ENCODE results near the gene PTK6.

The PTK6 gene

GRCh38 chr20:63557481-63557891, 20.3 kb upstream of the PTK6 start:
- no peak for DNase-seq

GRCh38 chr20:63556873-63557478, 19.8 kb upstream of the PTK6 start:
- DNase-seq = no peak

- no peak for DNase-seq
These were observed 18.6 kb upstream of the PTK6 start for GRCh38 chr20:63555661-63556381.

DNA sequence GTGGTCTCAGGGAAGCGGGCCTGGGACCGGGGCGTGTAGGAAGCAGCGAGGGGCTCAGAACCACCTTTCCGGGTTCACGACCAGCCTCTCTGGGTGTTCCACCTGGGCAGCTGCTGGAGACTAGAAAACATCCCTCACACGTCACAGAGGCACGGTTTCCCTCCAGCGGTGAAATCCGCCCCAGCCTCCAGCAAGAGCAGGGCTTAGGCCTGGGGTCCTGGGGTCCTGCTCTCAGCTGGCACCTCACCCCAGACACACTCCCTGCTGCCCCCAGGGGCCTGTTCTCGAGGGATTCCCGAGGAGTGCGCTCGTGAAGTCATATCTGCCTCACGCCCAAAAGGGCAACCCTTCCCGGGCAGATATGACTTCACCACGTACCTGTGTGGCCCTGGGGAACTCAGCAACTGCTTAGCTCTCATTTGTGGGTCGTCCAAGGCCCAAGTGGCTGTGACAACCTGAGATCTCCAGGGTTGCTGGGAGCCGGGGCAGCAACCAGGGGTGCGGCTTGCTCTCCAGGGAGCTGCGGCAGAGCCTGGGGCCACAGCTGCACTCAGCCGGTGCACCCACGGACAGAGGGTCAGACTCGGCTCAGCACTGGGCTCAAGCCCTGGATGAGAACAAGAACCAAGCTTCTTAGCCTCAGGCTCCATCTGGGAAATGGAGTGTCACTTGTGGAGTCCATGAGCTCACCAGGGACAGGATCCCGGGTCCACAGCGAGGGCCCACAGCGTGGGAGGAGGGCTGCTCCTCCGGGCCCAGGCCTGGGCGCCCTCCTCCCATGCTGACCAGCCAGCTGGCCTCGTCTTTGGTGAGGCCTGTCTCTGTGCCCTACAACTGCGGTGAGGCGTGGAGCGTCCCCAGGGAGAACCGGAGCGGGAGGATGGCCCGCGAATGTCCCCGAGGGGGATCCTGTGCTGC, 17.4 kb upstream of the PTK6 start:
- no peak for DNase-seq

DNA sequence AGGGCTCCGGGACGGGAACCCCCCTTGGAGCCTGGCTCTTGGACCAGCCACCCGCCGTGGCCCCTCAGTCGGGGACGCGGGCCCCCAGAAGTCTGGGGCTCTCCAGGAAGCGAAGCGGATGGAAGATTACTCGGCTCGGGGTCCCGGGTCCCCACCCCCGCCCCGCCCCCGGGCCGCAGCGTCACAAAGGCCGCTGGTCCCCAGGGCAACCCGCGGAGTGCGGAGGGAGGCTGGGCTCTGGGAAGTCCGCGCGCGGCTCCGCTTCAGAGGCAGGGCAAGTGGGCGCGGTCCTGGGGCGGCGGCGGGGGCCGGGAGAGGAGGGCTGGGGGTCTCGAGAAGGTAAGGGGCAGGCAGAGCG, 16.7 kb upstream of the PTK6 start, which contains the start of gene FNDC11:
TSS of gene FNDC11 (plus strand) at position 227 of the 358 bp plus-strand sequence. CDS start 1,505 bp downstream, outside the sequence.
- no peak for DNase-seq

DNA sequence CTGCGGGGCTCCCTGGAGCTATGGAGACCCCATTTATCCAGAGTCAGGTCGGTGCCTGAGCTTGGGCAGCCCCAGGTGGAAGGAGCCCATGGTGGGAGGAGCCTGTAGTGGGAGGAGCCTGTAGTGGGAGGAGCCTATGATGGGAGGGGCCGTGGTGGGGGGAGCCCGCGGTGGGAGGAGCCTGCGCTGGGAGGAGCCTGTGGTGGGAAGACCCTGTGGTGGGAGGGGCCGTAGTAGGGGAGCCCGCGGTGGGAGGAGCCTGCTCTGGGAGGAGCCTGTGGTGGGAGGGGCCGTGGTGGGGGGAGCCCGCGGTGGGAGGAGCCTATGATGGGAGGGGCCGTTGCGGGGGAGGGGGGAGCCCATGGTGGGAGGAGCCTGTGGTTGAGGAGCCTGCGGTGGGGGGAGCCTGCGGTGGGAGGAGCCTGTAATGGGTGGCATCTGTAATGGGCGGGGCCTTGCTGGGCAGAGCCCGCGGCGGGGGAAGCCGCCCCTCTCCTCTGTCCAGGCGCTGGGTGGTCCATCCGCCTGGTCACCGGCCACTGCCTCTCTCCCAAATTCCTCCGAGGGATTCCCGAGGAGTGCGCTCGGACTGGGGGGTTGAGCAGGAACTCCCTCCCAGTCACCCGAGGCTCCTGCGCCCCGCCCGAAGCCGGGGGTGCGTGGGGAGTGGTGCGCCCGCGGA, 16.2 kb upstream of the PTK6 start:
- peak; percentile 75 for DNase-seq

DNA sequence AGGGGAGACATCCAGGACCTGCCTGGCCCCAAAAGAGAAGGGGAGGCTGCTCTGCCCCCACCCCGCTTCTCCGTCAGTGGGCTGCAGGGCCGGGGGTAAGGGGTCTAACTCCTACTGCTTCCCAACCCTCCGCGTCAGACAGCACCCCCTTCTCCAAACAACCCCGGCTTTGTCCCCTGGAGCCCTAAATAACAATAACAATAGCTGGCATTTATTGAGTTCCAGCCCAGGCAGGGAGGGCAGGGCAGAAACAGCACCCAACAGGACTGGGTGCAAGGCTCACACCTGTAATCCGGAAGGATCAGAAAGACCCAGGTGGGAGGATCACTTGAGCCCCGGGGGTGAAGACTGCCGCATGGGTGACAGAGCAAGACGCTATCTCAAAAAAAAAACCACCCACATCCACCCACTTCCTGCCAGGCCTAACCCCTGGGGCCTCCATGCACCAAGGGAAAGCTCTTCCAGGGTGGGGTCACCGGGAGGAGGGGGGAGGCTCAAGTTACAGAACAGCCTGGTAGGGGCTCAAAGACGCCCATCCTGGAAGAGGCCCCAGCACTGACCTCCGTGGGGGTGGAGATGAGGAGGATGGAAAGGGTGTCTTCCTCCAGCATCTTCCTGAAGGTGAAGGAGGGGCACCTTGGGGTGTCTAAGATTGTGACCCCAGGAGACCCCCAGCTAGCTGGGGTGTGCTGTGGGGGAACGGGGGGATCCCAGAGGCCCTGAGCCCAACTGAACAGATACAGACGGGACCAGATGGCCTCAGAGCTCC, 15.5 kb upstream of the PTK6 start:
- no peak for DNase-seq

GRCh38 chr20:63551068-63551467, 13.9 kb upstream of the PTK6 start:
- DNase-seq = no peak

- DNase-seq = no peak
These were observed 12.6 kb upstream of the PTK6 start for GRCh38 chr20:63549679-63550282.

DNA sequence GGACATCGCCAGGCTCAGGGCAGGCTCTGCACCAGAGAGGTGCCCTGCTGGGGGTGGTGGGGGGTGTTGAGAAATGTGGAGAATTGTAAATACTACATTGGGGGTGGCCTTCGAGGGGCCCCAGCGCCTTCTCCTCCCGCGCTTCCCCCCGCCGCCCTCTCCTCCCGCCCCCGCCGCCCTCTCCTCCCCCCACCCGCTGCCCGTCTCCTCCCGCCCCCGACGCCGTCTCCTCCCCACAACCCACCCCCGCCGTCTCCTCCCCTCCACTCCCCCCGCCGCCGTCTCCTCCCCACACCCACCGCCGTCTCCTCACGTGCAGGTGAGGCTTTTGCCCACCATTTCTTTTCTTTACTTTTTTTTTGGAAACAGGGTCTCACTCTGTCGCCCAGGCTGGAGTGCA, 11.8 kb upstream of the PTK6 start:
- no peak for DNase-seq

GRCh38 chr20:63548542-63548941, 11.4 kb upstream of the PTK6 start:
- DNase-seq = no peak

DNA sequence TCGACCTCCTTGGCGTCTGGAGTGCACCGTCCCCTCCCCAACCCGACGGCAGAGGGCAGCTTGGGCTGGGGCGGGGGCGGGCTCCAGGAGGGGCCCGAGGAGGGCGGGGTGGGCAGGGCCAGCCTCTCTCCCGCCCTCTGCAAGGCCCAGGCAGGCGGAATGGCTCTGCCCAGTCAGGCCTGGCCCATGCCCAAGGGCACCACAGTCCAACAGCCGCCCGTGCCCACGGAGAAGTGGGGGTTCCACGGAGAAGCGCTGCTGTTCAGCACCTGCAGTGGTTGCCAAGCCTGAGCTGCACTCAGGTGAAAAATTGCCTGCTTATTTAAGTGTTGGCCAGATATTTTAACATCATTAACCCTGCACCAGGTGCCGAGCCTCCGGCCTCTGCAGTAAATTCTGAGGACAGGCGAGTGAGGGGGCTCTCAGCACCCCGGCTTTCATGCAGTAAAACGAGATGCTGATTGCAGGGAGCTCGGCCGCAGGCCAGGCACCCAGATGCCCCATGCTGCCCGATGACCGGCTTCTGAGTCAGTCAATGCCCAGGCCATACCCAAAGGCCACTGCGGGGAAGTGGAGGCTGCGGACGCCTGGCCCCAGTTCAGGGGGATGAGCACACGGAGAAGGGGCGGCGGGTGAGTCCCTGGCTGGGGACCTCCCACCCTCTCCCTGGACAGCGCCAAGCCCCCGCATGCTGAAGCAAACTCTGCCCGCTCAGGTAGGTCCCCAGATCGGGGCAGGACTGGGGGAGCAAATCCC, 10.7 kb upstream of the PTK6 start, which contains the start of gene SRMS:
TSS of gene SRMS (minus strand) at position 25 of the 756 bp plus-strand sequence. CDS start 286 bp downstream, outside the sequence.
- no peak for DNase-seq

- DNase-seq = no peak
These were observed 10.0 kb upstream of the PTK6 start for GRCh38 chr20:63546956-63547724.

DNA sequence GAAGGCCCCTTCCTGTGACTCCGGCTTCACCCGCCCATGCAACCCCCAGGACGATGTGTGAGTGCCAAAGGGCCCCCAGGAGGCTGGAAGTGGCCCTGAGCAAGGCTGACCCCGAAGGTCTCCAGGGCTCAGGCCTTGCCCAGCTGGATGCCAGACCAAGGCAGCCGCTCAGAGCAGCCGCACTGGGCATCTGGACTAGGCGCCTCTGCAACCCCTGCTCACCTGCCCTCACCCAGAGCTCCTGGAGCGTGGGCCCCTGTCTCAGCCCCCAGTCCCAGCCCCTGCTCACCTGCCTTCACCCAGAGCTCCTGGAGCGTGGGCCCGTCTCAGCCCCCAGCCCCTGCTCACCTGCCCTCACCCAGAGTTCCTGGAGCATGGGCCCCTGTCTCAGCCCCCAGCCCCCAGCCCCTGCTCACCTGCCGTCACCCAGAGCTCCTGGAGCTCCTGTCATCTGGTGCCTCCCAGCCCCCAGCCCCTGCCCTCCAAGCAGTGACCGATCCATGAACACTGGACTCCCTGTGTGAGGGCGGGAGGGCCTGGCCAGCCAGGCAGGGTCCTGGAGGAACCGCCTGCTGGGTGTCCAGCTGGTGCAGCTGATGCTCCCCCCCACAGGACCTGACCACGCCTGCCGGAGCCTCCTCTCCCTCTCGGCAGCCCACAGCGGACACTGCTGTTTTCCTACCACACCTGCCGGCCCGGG, 9.2 kb upstream of the PTK6 start:
- DNase-seq = no peak

DNA sequence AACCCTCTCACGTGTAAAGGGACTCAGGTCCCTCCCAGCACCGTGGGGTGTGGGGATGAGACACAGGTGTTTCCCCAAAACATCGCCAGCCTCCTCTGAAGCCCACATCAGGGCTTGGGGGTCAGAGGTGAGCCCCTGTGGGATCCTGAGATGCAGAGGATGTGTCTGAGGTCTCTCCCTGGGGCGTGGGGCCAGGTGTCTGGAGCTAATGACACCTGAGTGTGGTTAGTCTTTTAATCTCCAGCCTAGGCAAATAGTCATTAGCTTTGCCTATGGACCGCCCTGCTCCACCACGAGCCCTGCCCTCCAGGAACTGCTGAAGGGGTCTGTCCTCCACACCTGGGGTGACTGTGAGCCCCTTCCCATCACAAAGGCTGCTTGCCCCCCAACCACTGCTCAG, 8.6 kb upstream of the PTK6 start:
- DNase-seq = no peak

DNA sequence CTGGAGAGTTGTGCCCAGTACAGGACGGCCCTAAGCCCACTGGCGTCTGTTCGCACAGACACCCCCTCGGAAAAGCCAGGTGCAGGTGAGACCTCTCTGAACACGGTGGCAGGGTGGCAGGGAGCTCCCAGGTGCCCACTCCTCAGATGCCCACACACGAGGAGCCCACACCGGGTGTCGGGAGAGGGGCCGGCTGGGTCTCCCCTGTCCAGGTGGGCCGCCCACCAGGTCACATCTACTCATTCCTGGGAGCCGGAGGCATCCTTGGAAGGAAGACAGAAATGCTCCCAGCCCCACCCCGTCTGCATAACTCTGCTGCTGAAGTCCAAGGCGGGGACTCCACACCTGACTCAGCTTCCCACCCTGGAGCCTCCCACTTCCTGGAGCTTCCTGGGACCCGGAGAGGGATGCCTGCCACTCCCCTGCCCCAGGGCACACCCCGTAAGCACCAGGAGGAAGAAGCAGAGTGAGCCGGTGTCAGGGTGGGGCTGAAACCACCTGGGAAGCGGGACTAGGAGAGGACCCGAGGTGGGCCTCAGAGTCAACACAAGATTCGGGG, 7.9 kb upstream of the PTK6 start:
- DNase-seq = no peak

GRCh38 chr20:63544241-63544957, 7.2 kb upstream of the PTK6 start:
- DNase-seq = no peak

- no peak for DNase-seq
These were observed 6.6 kb upstream of the PTK6 start for GRCh38 chr20:63543733-63544132.

Data from right kidney (tissue), 1 donor.